Gastrocnemius medialis (tissue), 4 donors: ENCODE data around the gene FBXW7. TPM values are rescaled to one million over a fixed set of nuclear protein-coding genes. Genes with fewer than 3 reads are reported as not detected.

Source experiments
- ATAC-seq, 2 donors: fragments of 150-250 bp; one replicate each; pipeline ENCODE4 v1.9.1; 2016
- DNase-seq, 2 donors: peaks; one replicate each; pipeline ENCODE4 v3.0.0-alpha.2; 2019
- H3K27ac ChIP-seq, 4 donors: fragments of 200-600 bp; sonication (generic); 1 replicate in 1 of 4; 2 replicates in 3 of 4; pipeline ENCODE4 v1.5.1; 2016 to 2018; ENCODE audit warnings: mild to moderate bottlenecking in 2 of 4, moderate library complexity in 1 of 4
- H3K27me3 ChIP-seq, 3 donors: fragments of 200-600 bp; sonication (generic) in 2 of 3; 1 replicate in 1 of 3; 2 replicates in 2 of 3; pipeline versions ENCODE4 v1.5.1 to v1.6.0; 2016 to 2019; ENCODE audit warnings: mild to moderate bottlenecking in 1 of 3, moderate library complexity in 1 of 3
- H3K36me3 ChIP-seq, 2 donors: fragments of 200-600 bp; sonication (generic) in 1 of 2; one replicate each; pipeline ENCODE4 v1.5.1; 2017 to 2018
- H3K4me1 ChIP-seq, 2 donors: fragments of 200-600 bp; sonication (generic) in 1 of 2; one replicate each; pipeline ENCODE4 v1.5.1; 2016 to 2017; ENCODE audit warnings: mild to moderate bottlenecking in 2 of 2
- H3K4me3 ChIP-seq, 4 donors: fragments of 200-600 bp; sonication (generic) in 3 of 4; 1 replicate in 1 of 4; 2 replicates in 3 of 4; pipeline ENCODE4 v1.5.1; 2016 to 2019; ENCODE audit warnings: mild to moderate bottlenecking in 2 of 4
- H3K9me3 ChIP-seq, 3 donors: fragments of 200-600 bp; sonication (generic) in 2 of 3; 1 replicate in 1 of 3; 2 replicates in 2 of 3; pipeline ENCODE4 v1.5.1; 2016 to 2019
- POLR2A ChIP-seq, 2 donors: fragments of 450-650 bp; IDR thresholded peaks; one replicate each; pipeline ENCODE4 v1.6.1; 2017; ENCODE audit warnings: antibody characterized with exemption in 2 of 2, mild to moderate bottlenecking in 2 of 2, moderate library complexity in 2 of 2
- in situ Hi-C, 4 donors: fragments of 200-750 bp; cut with MboI; loops; one replicate each; pipeline versions ENCODE4 v1.15.0 to v1.8.0; 2017; ENCODE audit warnings: low sequenced_read_pairs in 4 of 4
- intact Hi-C: fragments of 100-400 bp; cut with DNase I; formaldehyde crosslinking; loops from one replicate; pipeline ENCODE4 v1.15.1; 2023; ENCODE audit warnings: low total_unique reads
- total RNA-seq, 4 donors: library from RNA; depleted of rRNA; stranded (reverse); fragments of >200 nt; gene quantifications; one replicate each; pipeline versions ENCODE4 v1.1.0 to v1.2.3, GENCODE V29; 2016
- TF ChIP-seq, protein P1 (sequence below), 5 experiments: fragments of 450-650 bp in 3 of 5; fragments of 200-600 bp in 2 of 5; sonication (generic) in 2 of 5; IDR thresholded peaks in 4 of 5; conservative IDR thresholded peaks in 1 of 5; 1 replicate in 4 of 5; 2 replicates in 1 of 5; pipeline ENCODE4 v1.5.1; 2016 to 2019; ENCODE audit warnings: antibody characterized with exemption in 5 of 5, mild to moderate bottlenecking in 3 of 5, moderate library complexity in 3 of 5

The FBXW7 gene
- total RNA-seq, 4 donors from 2014 or later: 23.5 to 40.8 (median 28.8) TPM

DNA sequence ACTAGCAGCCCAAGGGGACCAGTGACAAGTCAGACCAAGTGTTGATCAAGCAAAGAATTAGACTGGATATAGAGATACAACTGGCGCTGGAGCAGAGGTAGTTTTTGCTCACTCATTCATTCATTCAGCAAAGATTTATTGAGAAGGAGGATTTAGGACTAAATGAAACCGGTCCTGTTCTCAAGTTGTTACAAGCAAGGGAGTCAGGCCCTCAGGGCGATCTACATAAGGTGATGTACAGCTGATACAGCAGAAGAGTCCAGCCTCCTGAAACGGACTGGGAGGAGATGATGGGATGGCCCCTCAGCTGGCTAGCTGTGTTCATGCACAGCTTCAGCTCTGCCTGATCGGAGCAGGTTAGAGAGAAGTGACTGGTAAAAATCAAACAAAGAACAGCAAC, 242.4 kb downstream of the FBXW7 start:
- H3K4me3 ChIP-seq: no peak overlapping the region
- no peaks in the 10 kb centered on the region for H3K36me3 ChIP-seq
- TF ChIP-seq, protein P1, sequence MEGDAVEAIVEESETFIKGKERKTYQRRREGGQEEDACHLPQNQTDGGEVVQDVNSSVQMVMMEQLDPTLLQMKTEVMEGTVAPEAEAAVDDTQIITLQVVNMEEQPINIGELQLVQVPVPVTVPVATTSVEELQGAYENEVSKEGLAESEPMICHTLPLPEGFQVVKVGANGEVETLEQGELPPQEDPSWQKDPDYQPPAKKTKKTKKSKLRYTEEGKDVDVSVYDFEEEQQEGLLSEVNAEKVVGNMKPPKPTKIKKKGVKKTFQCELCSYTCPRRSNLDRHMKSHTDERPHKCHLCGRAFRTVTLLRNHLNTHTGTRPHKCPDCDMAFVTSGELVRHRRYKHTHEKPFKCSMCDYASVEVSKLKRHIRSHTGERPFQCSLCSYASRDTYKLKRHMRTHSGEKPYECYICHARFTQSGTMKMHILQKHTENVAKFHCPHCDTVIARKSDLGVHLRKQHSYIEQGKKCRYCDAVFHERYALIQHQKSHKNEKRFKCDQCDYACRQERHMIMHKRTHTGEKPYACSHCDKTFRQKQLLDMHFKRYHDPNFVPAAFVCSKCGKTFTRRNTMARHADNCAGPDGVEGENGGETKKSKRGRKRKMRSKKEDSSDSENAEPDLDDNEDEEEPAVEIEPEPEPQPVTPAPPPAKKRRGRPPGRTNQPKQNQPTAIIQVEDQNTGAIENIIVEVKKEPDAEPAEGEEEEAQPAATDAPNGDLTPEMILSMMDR (IDR thresholded peaks at IDR 0.05 in 4 of 5, conservative IDR thresholded peaks at IDR 0.05 in 1 of 5): no peak
- no peak for TF ChIP-seq POLR2A (IDR thresholded peaks at IDR 0.05)
- intact Hi-C loops (no loop called here), in situ Hi-C loops (no loop called here)
- H3K4me1 ChIP-seq: no peaks in the 10 kb centered on the region
- DNase-seq: no peak
- no peaks in the 10 kb centered on the region for H3K27me3 ChIP-seq
- no peak overlapping the region for H3K27ac ChIP-seq
- ATAC-seq: no peak
- H3K9me3 ChIP-seq: no peaks in the 10 kb centered on the region

DNA sequence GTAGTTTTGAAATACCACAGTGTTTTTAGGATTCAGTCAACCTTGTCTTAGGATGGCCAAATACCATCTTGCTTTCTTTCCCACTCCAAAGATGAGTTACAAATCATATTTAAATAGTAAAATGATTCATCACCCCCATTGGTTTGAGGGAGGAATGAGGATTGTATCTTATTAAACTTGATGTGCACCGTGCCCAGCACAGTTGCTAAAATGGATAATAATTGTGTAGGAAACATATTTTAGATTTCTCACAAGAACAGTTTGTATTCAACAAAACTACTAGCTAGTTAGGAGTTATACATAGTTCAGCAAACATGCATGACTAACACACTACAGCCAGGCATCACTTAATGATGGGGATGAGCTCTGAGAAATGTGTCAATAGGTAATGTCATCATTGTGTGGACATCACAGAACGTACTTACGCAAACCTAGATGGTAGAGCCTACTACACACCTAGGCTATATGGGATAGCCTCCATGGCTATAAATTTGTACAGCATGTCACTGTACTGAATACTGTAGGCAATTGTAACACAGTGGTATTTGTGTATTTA, 245.4 kb downstream of the FBXW7 start:
- no peaks in the 10 kb centered on the region for H3K27me3 ChIP-seq
- no peaks in the 10 kb centered on the region for H3K4me1 ChIP-seq
- DNase-seq (no peak), ATAC-seq (no peak)
- no peak overlapping the region for H3K4me3 ChIP-seq
- no peak overlapping the region for H3K27ac ChIP-seq
- no peaks in the 10 kb centered on the region for H3K36me3 ChIP-seq
- TF ChIP-seq, protein P1 (IDR thresholded peaks at IDR 0.05 in 4 of 5, conservative IDR thresholded peaks at IDR 0.05 in 1 of 5): no peak
- TF ChIP-seq POLR2A (IDR thresholded peaks at IDR 0.05): no peak
- intact Hi-C loops: no loop called here
- in situ Hi-C loops: no loop called here
- H3K9me3 ChIP-seq: no peaks in the 10 kb centered on the region

DNA sequence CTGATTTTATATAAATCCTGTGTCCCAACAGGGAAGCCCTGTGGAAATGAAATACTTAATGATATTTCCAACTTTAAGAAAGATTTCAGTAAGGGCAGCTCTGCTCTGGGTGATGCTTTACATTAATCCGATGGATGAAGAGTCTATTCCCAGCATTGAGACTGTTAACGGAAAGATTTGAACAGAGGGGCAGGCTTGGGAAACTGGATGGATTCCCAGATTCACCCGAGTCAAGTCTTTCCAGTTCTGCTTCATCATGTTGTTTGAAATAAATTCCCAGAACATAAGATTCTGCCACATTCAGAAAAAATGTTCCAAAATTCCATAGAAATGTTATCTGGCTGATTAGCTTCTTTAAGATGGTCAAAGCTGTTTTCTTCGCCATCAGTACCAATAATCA, 246.0 kb downstream of the FBXW7 start:
- intact Hi-C loops (no loop called here), in situ Hi-C loops (no loop called here)
- no peak for TF ChIP-seq POLR2A (IDR thresholded peaks at IDR 0.05)
- TF ChIP-seq, protein P1 (IDR thresholded peaks at IDR 0.05 in 4 of 5, conservative IDR thresholded peaks at IDR 0.05 in 1 of 5): no peak
- Histone ChIP-seq H3K27me3 (no peaks in the 10 kb centered on the region), H3K36me3 (no peaks in the 10 kb centered on the region), H3K4me3 (no peak overlapping the region), H3K4me1 (no peaks in the 10 kb centered on the region), H3K27ac (no peak overlapping the region), H3K9me3 (no peaks in the 10 kb centered on the region)
- no peak for DNase-seq
- ATAC-seq: no peak

DNA sequence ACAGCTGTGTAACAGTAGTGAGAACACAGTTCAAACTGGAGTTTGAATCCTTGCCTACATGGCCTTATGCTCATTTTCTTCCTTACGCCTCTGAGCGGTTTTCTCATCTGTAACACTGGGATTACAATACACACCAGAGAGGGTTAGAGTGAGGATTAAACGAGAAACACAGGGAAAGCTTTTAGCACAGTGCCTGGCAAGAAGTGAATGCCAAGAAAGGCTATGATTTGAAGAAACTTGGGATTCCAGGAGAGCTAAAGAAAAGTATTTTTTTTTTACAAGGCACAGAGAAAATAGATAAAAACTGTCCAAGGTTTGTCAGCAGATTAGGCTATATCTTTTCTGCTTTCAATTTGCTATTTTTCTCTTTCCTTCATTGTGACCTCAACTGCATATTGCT, 246.4 kb downstream of the FBXW7 start:
- no peaks in the 10 kb centered on the region for H3K9me3 ChIP-seq
- DNase-seq (no peak), ATAC-seq (no peak)
- no peaks in the 10 kb centered on the region for H3K27me3 ChIP-seq
- no peaks in the 10 kb centered on the region for H3K4me1 ChIP-seq
- H3K27ac ChIP-seq: no peak overlapping the region
- in situ Hi-C loops: no loop called here
- H3K4me3 ChIP-seq: no peak overlapping the region
- H3K36me3 ChIP-seq: no peaks in the 10 kb centered on the region
- no peak for TF ChIP-seq POLR2A (IDR thresholded peaks at IDR 0.05)
- TF ChIP-seq, protein P1 (IDR thresholded peaks at IDR 0.05 in 4 of 5, conservative IDR thresholded peaks at IDR 0.05 in 1 of 5): no peak
- intact Hi-C loops: no loop called here
